Measurements from ENCODE around the gene FSHR. TPM values are rescaled to one million over a fixed set of nuclear protein-coding genes. Genes with fewer than 3 reads are reported as not detected.

The FSHR gene
- total and polyA plus RNA-seq, 2 donors (not counting 3 experiments of a cell fraction or from before 2014, with no cell fraction given): not detected

GRCh38 chr2:49167131-49167530, 12.8 kb upstream of the FSHR start:
- H3K27ac ChIP-seq (ENCODE audit: insufficient read depth, low read depth, low read length): no peak overlapping the region
- no peak overlapping the region for H3K9ac ChIP-seq (replicated peaks; ENCODE audit: extremely low read depth, insufficient read depth, low read length)
- H3K36me3 ChIP-seq (ENCODE audit: control insufficient read depth in 2 of 2, extremely low read depth in 1 of 2, insufficient read depth in 2 of 2, low read length in 2 of 2): no peaks in the 10 kb centered on the region
- POLR2A ChIA-PET: no interaction called here
- intact Hi-C loops (cut with micrococcal nuclease) (no loop called here), dilution Hi-C loops (cut with MboI; ENCODE audit: extremely low pct_ligation_motif_present, low sequenced_read_pairs) (no loop called here)
- DNase-seq (ENCODE audit: low read depth, low spot score) (no peak), FAIRE-seq (no peak)
- no peaks in the 10 kb centered on the region for H3K4me1 ChIP-seq (ENCODE audit: control insufficient read depth, extremely low read depth, insufficient read depth, low read length)
- no peak overlapping the region for H3K4me2 ChIP-seq (ENCODE audit: insufficient read depth, low read length)
- H3K4me3 ChIP-seq (replicated peaks in 1 of 3; ENCODE audit: insufficient read depth in 1 of 3, low read depth in 1 of 3, low read length in 3 of 3): no peak overlapping the region
- no peaks in the 10 kb centered on the region for H3K79me2 ChIP-seq (ENCODE audit: control insufficient read depth, insufficient read depth, low read length)
- CTCF ChIA-PET: no interaction called here
- TF ChIP-seq JUN (IDR thresholded peaks at IDR 0.05; ENCODE audit: borderline replicate concordance, insufficient read depth, insufficient read length, low read depth): no peak
- TF ChIP-seq MYC (IDR thresholded peaks at IDR 0.05; ENCODE audit: low read depth, low read length): no peak
- TF ChIP-seq POLR2AphosphoS5 (IDR thresholded peaks at IDR 0.05; ENCODE audit: insufficient read depth, low read depth, low read length): no peak
- TF ChIP-seq, protein P1, sequence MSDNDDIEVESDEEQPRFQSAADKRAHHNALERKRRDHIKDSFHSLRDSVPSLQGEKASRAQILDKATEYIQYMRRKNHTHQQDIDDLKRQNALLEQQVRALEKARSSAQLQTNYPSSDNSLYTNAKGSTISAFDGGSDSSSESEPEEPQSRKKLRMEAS (IDR thresholded peaks at IDR 0.05; ENCODE audit: insufficient read depth, insufficient read length): no peak
- TF ChIP-seq FOS (IDR thresholded peaks at IDR 0.05; ENCODE audit: borderline replicate concordance, insufficient read depth, low read length): no peak
- TF ChIP-seq POLR2A (IDR thresholded peaks at IDR 0.05; ENCODE audit: low read depth, low read length): no peak
- TF ChIP-seq, protein P2, sequence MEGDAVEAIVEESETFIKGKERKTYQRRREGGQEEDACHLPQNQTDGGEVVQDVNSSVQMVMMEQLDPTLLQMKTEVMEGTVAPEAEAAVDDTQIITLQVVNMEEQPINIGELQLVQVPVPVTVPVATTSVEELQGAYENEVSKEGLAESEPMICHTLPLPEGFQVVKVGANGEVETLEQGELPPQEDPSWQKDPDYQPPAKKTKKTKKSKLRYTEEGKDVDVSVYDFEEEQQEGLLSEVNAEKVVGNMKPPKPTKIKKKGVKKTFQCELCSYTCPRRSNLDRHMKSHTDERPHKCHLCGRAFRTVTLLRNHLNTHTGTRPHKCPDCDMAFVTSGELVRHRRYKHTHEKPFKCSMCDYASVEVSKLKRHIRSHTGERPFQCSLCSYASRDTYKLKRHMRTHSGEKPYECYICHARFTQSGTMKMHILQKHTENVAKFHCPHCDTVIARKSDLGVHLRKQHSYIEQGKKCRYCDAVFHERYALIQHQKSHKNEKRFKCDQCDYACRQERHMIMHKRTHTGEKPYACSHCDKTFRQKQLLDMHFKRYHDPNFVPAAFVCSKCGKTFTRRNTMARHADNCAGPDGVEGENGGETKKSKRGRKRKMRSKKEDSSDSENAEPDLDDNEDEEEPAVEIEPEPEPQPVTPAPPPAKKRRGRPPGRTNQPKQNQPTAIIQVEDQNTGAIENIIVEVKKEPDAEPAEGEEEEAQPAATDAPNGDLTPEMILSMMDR (IDR thresholded peaks at IDR 0.05; ENCODE audit: extremely low read depth in 1 of 2, insufficient read depth in 1 of 2, low read depth in 1 of 2, low read length in 2 of 2): no peak
- TF ChIP-seq GATA2 (IDR thresholded peaks at IDR 0.05; ENCODE audit: insufficient read depth, insufficient read length, low read depth, low read length): no peak
- H4K20me1 ChIP-seq (replicated peaks; ENCODE audit: control insufficient read depth, extremely low read depth, insufficient read depth, low read length): no peaks in the 10 kb centered on the region
- H3K9me3 ChIP-seq (replicated peaks; ENCODE audit: control insufficient read depth, insufficient read depth, low read length): peaks cover 10% of the 10 kb centered on the region
- no TSS peak for BruUV-seq (replicated peaks)
- no peak overlapping the region for H2AFZ ChIP-seq (ENCODE audit: low read depth, low read length)
- no peaks in the 10 kb centered on the region for H3K27me3 ChIP-seq (ENCODE audit: control insufficient read depth in 2 of 2, insufficient read depth in 2 of 2, low read length in 2 of 2)
- no peaks in the 10 kb centered on the region for H3K9me1 ChIP-seq (replicated peaks; ENCODE audit: control insufficient read depth, extremely low read depth, insufficient read depth, low read length)

Measured in endothelial cell of umbilical vein (primary cell).